GM06990 (cell line): ENCODE measurements around the gene PHACTR3.

Source experiments
- DNase-seq: peaks from one replicate; pipeline ENCODE4 v3.0.0-alpha.2; 2011; ENCODE audit not compliant: insufficient read length; ENCODE audit errors: extremely low read depth
- H3K27me3 ChIP-seq: replicated peaks from 2 replicates; pipeline ENCODE4 v1.6.0; 2011; ENCODE audit warnings: low read length; ENCODE audit not compliant: control insufficient read depth, insufficient read depth
- H3K36me3 ChIP-seq: 2 replicates; pipeline ENCODE4 v1.5.1; 2011; ENCODE audit warnings: low read length; ENCODE audit not compliant: control insufficient read depth, insufficient read depth
- H3K4me3 ChIP-seq: replicated peaks from 2 replicates; pipeline ENCODE4 v1.5.1; 2011; ENCODE audit warnings: low read depth, mild to moderate bottlenecking, control low read depth, low read length
- TF ChIP-seq, protein P1 (sequence below): IDR thresholded peaks from 2 replicates; pipeline ENCODE4 v1.5.1; 2011; ENCODE audit warnings: low read length, control low read depth, mild to moderate bottlenecking, inconsistent platforms; ENCODE audit not compliant: insufficient read depth, poor library complexity, severe bottlenecking

The PHACTR3 gene

DNA sequence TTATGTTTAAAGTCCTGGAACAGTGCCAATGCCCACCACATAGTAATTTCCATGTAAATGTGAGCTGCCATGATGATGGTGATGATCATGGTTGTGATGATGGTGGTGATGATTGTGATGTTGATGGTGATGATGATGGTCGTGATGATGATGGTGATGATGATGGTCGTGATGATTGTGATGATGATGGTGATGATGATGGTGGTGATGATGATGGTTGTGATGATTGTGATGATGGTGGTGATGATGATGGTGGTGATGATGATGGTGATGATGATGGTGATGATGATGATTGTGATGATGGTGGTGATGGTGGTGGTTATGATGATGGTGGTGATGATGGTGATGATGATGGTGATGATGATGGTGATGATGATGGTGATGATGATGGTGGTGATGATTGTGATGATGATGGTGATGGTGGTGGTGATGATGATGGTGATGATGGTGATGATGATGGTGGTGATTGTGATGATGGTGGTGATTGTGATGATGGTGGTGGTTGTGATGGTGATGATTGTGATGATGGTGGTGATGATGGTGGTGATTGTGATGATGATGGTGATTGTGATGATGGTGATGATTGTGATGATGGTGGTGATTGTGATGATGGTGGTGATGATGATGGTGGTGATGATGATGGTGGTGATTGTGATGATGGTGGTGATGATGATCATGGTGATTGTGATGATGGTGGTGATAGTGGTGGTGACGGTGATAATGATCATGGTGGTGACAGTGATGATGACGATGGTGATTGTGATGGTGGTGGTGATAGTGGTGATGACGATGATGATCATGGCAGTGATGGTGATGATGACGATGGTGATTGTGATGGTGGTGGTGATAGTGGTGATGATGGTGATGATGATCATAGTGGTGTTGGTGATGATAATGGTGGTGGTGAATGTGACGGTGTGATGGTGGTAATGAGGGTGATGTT is 82.3 kb downstream of the PHACTR3 start:
- no peaks in the 10 kb centered on the region; the same call in 1 of the 2 replicates for H3K27me3 ChIP-seq
- no peaks in the 10 kb centered on the region for H3K36me3 ChIP-seq
- no peak overlapping the region for H3K4me3 ChIP-seq
- DNase-seq: no peak
- TF ChIP-seq, protein P1, sequence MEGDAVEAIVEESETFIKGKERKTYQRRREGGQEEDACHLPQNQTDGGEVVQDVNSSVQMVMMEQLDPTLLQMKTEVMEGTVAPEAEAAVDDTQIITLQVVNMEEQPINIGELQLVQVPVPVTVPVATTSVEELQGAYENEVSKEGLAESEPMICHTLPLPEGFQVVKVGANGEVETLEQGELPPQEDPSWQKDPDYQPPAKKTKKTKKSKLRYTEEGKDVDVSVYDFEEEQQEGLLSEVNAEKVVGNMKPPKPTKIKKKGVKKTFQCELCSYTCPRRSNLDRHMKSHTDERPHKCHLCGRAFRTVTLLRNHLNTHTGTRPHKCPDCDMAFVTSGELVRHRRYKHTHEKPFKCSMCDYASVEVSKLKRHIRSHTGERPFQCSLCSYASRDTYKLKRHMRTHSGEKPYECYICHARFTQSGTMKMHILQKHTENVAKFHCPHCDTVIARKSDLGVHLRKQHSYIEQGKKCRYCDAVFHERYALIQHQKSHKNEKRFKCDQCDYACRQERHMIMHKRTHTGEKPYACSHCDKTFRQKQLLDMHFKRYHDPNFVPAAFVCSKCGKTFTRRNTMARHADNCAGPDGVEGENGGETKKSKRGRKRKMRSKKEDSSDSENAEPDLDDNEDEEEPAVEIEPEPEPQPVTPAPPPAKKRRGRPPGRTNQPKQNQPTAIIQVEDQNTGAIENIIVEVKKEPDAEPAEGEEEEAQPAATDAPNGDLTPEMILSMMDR: no peak

DNA sequence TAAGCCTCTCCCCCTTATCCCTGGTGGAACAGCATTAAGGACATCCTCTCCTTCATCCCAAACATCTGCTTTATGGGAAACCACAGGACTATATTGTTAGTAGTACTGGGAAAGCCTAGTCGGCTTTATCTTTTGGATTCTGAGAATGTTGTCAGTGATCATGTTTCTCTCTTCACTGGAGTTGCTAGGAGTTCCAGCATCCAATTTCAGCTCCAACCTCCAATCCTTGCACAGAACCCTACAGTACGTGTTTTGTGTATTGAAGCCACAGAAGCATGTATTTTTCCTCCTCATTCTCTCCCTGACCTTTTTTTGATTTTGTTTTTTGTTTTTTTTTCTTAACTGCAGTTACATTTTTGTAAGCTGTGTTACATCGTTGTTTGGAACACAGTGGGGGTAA is 84.0 kb downstream of the PHACTR3 start:
- TF ChIP-seq, protein P1: no peak
- Histone ChIP-seq H3K27me3 (no peaks in the 10 kb centered on the region; the same call in 1 of the 2 replicates), H3K36me3 (no peaks in the 10 kb centered on the region), H3K4me3 (no peak overlapping the region)
- DNase-seq: no peak

DNA sequence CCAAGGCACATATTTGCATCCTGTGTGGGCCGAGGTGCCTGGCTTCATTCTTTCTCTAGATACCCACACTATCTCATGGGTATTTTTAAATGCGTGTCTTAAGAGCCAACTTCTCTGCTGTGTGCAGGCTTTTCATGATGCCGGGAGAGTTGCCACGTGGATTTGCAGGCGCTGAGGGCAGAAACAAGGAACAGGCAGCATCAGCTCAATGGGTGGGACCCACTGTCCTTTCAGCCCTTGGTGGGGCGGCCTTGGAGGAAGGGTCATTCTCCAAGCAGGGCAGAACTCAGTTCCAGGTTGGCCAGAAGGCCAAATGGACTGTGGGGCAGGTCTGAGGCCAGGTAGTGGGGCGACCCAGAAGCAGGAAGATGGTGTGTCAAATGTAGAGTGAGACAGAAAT is 84.7 kb downstream of the PHACTR3 start:
- Histone ChIP-seq H3K27me3 (no peaks in the 10 kb centered on the region; the same call in 1 of the 2 replicates), H3K4me3 (no peak overlapping the region), H3K36me3 (no peaks in the 10 kb centered on the region)
- TF ChIP-seq, protein P1: no peak
- DNase-seq: no peak

DNA sequence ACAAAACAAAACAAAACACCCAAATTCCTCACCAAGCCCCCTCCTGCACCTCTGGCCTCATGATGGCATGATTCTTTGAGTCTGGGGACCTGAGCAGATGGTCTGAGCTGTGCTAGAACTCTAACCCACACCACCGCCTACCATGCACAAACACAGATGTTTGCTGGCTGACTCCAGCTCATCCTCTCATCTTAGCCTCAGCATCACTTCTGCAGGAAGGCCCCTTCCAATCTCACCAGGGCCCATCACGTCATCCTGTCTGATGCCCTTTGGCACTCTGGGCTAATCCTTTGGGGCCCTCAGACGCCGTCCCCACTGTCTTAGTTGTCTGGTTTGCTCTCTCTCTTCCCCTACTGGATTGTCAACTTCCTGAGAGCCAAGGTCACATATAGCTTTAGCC is 85.8 kb downstream of the PHACTR3 start:
- no peak overlapping the region for H3K4me3 ChIP-seq
- H3K27me3 ChIP-seq: no peaks in the 10 kb centered on the region; the same call in 1 of the 2 replicates
- no peak for DNase-seq
- H3K36me3 ChIP-seq: no peaks in the 10 kb centered on the region
- TF ChIP-seq, protein P1: no peak

DNA sequence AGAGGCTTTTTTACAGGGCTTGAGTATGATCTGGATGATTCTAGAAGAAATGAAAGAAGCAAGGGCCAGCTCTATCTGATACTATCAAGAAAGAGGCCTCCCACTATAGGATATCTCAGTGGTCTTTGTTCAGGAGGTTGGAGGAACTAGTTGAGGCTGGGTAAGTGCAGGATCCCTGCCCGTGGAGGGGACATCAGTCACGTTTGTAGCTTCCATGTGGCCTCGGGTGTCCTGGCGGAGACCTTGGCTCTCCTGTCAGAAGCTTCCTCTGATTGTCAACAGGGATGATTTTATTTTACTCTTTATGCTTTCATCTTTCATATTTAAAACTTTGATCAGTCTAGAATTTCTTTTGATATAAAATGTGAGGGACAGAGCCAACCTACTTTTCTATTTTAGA is 86.6 kb downstream of the PHACTR3 start:
- DNase-seq: no peak
- TF ChIP-seq, protein P1: no peak
- H3K4me3 ChIP-seq: no peak overlapping the region
- H3K36me3 ChIP-seq: no peaks in the 10 kb centered on the region
- H3K27me3 ChIP-seq: no peaks in the 10 kb centered on the region
